Tibial nerve (tissue), 4 donors: ENCODE results near the gene FGF18.

Source experiments
- CTCF ChIP-seq, 5 experiments: fragments of 200-600 bp in 3 of 5; fragments of 450-650 bp in 2 of 5; sonication (generic) in 3 of 5; IDR thresholded peaks; one replicate each; pipeline ENCODE4 v1.5.1; 2016 to 2019; ENCODE audit warnings: antibody characterized with exemption in 5 of 5, mild to moderate bottlenecking in 3 of 5, moderate library complexity in 2 of 5
- EP300 ChIP-seq, 2 donors: sonication (generic); formaldehyde crosslinking; IDR thresholded peaks; one replicate each; pipeline ENCODE4 v1.6.1; 2017; ENCODE audit warnings: antibody characterized with exemption in 2 of 2, mild to moderate bottlenecking in 1 of 2
- POLR2A ChIP-seq, 2 donors: fragments of 450-650 bp; IDR thresholded peaks; one replicate each; pipeline ENCODE4 v1.6.1; 2017; ENCODE audit warnings: antibody characterized with exemption in 2 of 2, mild to moderate bottlenecking in 2 of 2, moderate library complexity in 2 of 2

- TF ChIP-seq CTCF (IDR thresholded peaks at IDR 0.05) = no peak
- no peak for TF ChIP-seq POLR2A (IDR thresholded peaks at IDR 0.05)
- TF ChIP-seq EP300 (IDR thresholded peaks at IDR 0.05) = no peak
These were observed 62.9 kb downstream of the FGF18 start for GRCh38 chr5:171482434-171482730.
